OCI-LY7 (cell line): Measurements from ENCODE around the gene WRNIP1. TPM values are rescaled to one million over a fixed set of nuclear protein-coding genes. Genes with fewer than 3 reads are reported as not detected.

Experiments
- BruUV-seq: library from RNA; stranded (reverse); fragments of 400-500 nt; replicated peaks from 2 replicates; lab custom pipeline; 2021; lab: Mats Ljungman, UMichigan
- CTCF ChIA-PET: fragments of 300-600 bp; sonication (Branson Sonifier 250); formaldehyde crosslinking; loops from one replicate; lab custom pipeline; 2022; ENCODE audit warnings: antibody characterized with exemption; ENCODE audit not compliant: unreplicated experiment; lab: Charles Lee
- POLR2A ChIA-PET: fragments of 300-600 bp; sonication (Branson Sonifier 250); formaldehyde crosslinking; loops from one replicate; lab custom pipeline; 2022; ENCODE audit warnings: antibody characterized with exemption; lab: Charles Lee
- DNase-seq: peaks from one replicate; pipeline ENCODE4 v3.0.0-alpha.2; 2015; ENCODE audit warnings: low spot score
- H2AFZ ChIP-seq: fragments of 200-600 bp; sonication (generic), shearing (Covaris generic); 2 replicates; pipeline ENCODE4 v1.6.1; 2014; ENCODE audit warnings: mild to moderate bottlenecking, antibody characterized with exemption, low read length, moderate library complexity
- H3K27ac ChIP-seq: fragments of 200-600 bp; sonication (generic); 2 replicates; pipeline ENCODE4 v1.5.1; 2014; ENCODE audit warnings: mixed run types, low read depth, mild to moderate bottlenecking, moderate library complexity, low read length, inconsistent platforms; ENCODE audit not compliant: poor library complexity, severe bottlenecking
- H3K36me3 ChIP-seq: fragments of 200-600 bp; sonication (generic); 2 replicates; pipeline ENCODE4 v1.6.1; 2014; ENCODE audit warnings: mild to moderate bottlenecking, antibody characterized with exemption, low read length, moderate library complexity, mixed read lengths; ENCODE audit not compliant: insufficient read depth
- H3K4me1 ChIP-seq: fragments of 200-600 bp; sonication (generic); 2 replicates; pipeline ENCODE4 v1.5.1; 2014; ENCODE audit warnings: mild to moderate bottlenecking, low read length; ENCODE audit not compliant: insufficient read depth, poor library complexity, severe bottlenecking
- H3K4me2 ChIP-seq: fragments of 200-600 bp; sonication (generic); 2 replicates; pipeline ENCODE4 v1.6.1; 2014; ENCODE audit warnings: mild to moderate bottlenecking, low read length
- H3K4me3 ChIP-seq: fragments of 200-600 bp; sonication (generic); 2 replicates; pipeline ENCODE4 v1.5.1; 2014; ENCODE audit warnings: mild to moderate bottlenecking, low read depth, low read length; ENCODE audit not compliant: poor library complexity, severe bottlenecking
- H3K79me2 ChIP-seq: fragments of 200-600 bp; sonication (generic); 2 replicates; pipeline ENCODE4 v1.6.1; 2016; ENCODE audit warnings: low read depth, mild to moderate bottlenecking, low read length, moderate library complexity, mixed read lengths; ENCODE audit not compliant: insufficient read depth
- H3K9me2 ChIP-seq: fragments of 200-600 bp; sonication (generic); 2 replicates; pipeline ENCODE4 v1.6.1; 2016; ENCODE audit warnings: mild to moderate bottlenecking, low read length, mixed read lengths; ENCODE audit not compliant: insufficient read depth
- H3K9me3 ChIP-seq: fragments of 200-600 bp; sonication (generic); 2 replicates; pipeline ENCODE4 v1.6.1; 2014; ENCODE audit warnings: mild to moderate bottlenecking, mixed run types, low read length, mixed read lengths
- H4K20me1 ChIP-seq: fragments of 200-600 bp; sonication (generic); 2 replicates; pipeline ENCODE4 v1.6.1; 2014; ENCODE audit warnings: mild to moderate bottlenecking, antibody characterized with exemption, low read length, moderate library complexity, mixed read lengths; ENCODE audit not compliant: insufficient read depth
- CTCF ChIP-seq: fragments of 200-600 bp; sonication (generic); conservative IDR thresholded peaks from 2 replicates; pipeline ENCODE4 v1.5.1; 2014; ENCODE audit warnings: mild to moderate bottlenecking, antibody characterized with exemption, low read length, moderate library complexity, mixed read lengths
- EZH2phosphoT487 ChIP-seq: fragments of 200-600 bp; sonication (generic); IDR thresholded peaks from 2 replicates; pipeline ENCODE4 v1.6.1; 2018; ENCODE audit warnings: low read depth, borderline replicate concordance, mild to moderate bottlenecking, mixed run types, antibody characterized with exemption, low read length, moderate library complexity, mixed read lengths
- intact Hi-C: fragments of 100-400 bp; cut with micrococcal nuclease; formaldehyde crosslinking; loops from one replicate; pipeline ENCODE4 v1.10.0; 2022; ENCODE audit not compliant: unreplicated experiment
- total RNA-seq, 2 experiments: library from RNA; depleted of rRNA in 1 of 2; stranded (reverse); fragments of >200 nt in 1 of 2; shearing (Covaris generic) in 1 of 2; gene quantifications; 2 replicates each; pipeline ENCODE4 v1.2.3, GENCODE V29; 2014 to 2022

Gene WRNIP1
- total RNA-seq, 2 experiments from 2014 or later: 43.8 to 54.2 TPM

- no peaks in the 10 kb centered on the region for H3K9me2 ChIP-seq
- TF ChIP-seq CTCF (no peak), EZH2phosphoT487 (no peak)
- BruUV-seq: no TSS peak
- H3K4me1 ChIP-seq: peaks cover 19% of the 10 kb centered on the region
- H2AFZ ChIP-seq: no peak overlapping the region
- H3K9me3 ChIP-seq: no peaks in the 10 kb centered on the region
- H3K36me3 ChIP-seq: peaks cover 74% of the 10 kb centered on the region
- peaks cover 93% of the 10 kb centered on the region for H3K79me2 ChIP-seq
- DNase-seq: no peak
- POLR2A ChIA-PET: interaction anchor here (0.7 to 2.3 kb wide), 6 partner anchors 10 to 172 kb away, joined by 3 to 11 read pairs (median 4); partner anchors contain the start of gene MYLK4
- H4K20me1 ChIP-seq: peaks cover 43% of the 10 kb centered on the region
- H3K4me2 ChIP-seq: no peak overlapping the region
- intact Hi-C loops: no loop called here
- no peak overlapping the region for H3K27ac ChIP-seq
- H3K4me3 ChIP-seq: no peak overlapping the region
- CTCF ChIA-PET: interaction anchor here (0.6 kb wide), 1 partner anchor 136 kb away, joined by 4 read pairs; no protein-coding TSS in a partner anchor
These were observed 5.0 kb downstream of the WRNIP1 start for GRCh38 chr6:2770171-2770570.

- Histone ChIP-seq H3K36me3 (peaks cover 81% of the 10 kb centered on the region), H3K9me3 (no peaks in the 10 kb centered on the region), H4K20me1 (peaks cover 43% of the 10 kb centered on the region), H3K9me2 (no peaks in the 10 kb centered on the region), H3K4me2 (no peak overlapping the region), H2AFZ (no peak overlapping the region), H3K4me3 (no peak overlapping the region), H3K27ac (no peak overlapping the region), H3K4me1 (peaks cover 19% of the 10 kb centered on the region), H3K79me2 (peaks cover 98% of the 10 kb centered on the region)
- TF ChIP-seq EZH2phosphoT487 (no peak), CTCF (no peak)
- no TSS peak for BruUV-seq
- no peak for DNase-seq
- ChIA-PET POLR2A (interaction anchor here (0.6 to 1.3 kb wide), 4 partner anchors 9 to 228 kb away, joined by 3 to 4 read pairs (median 4); no protein-coding TSS in a partner anchor), CTCF (no interaction called here)
- intact Hi-C loops: no loop called here
These were observed 5.9 kb downstream of the WRNIP1 start for GRCh38 chr6:2771079-2771478.

GRCh38 chr6:2772840-2773239 lies 7.6 kb downstream of the WRNIP1 start:
- Histone ChIP-seq H3K27ac (no peak overlapping the region), H3K4me3 (no peak overlapping the region), H3K4me2 (no peak overlapping the region), H3K9me2 (no peaks in the 10 kb centered on the region), H3K36me3 (peaks cover 95% of the 10 kb centered on the region), H3K79me2 (peaks cover 98% of the 10 kb centered on the region), H3K9me3 (no peaks in the 10 kb centered on the region), H2AFZ (no peak overlapping the region), H3K4me1 (peaks cover 12% of the 10 kb centered on the region), H4K20me1 (peaks cover 38% of the 10 kb centered on the region)
- ChIA-PET POLR2A (interaction anchor here (1.1 kb wide), 1 partner anchor 10 kb away, joined by 3 read pairs; no protein-coding TSS in a partner anchor), CTCF (no interaction called here)
- intact Hi-C loops: no loop called here
- no peak for DNase-seq
- TF ChIP-seq CTCF (no peak), EZH2phosphoT487 (no peak)
- no TSS peak for BruUV-seq
